Measurements from ENCODE around the gene STRA6.

GRCh38 chr15:74213858-74214284 is 11.3 kb upstream of the STRA6 start:
- TF ChIP-seq YY1 (IDR thresholded peaks at IDR 0.05; ENCODE audit: insufficient read depth, insufficient read length) (no peak), SUZ12 (IDR thresholded peaks at IDR 0.05; ENCODE audit: extremely low read depth, insufficient read depth, insufficient read length) (no peak)

Data from NT2/D1 (cell line).